GM21528 (cell line): ENCODE measurements around the gene HES5.

ENCODE experiments used
- ATAC-seq: cut with Tn5 transposase; IDR thresholded peaks from one replicate; pipeline ENCODE4 v1.9.1; 2021; ENCODE audit warnings: mild to moderate bottlenecking, moderate library complexity; ENCODE audit not compliant: unreplicated experiment, low FRiP score

The HES5 gene

GRCh38 chr1:2486558-2486957, 43.5 kb downstream of the HES5 start:
- no peak for ATAC-seq

- no peak for ATAC-seq
Measured at GRCh38 chr1:2486041-2486440, 44.0 kb downstream of the HES5 start.

GRCh38 chr1:2483970-2484369, 46.1 kb downstream of the HES5 start:
- no peak for ATAC-seq

GRCh38 chr1:2483026-2483425, 47.0 kb downstream of the HES5 start:
- ATAC-seq: no peak

- no peak for ATAC-seq
Measured at GRCh38 chr1:2482588-2482987, 47.5 kb downstream of the HES5 start.

GRCh38 chr1:2481885-2482284, 48.2 kb downstream of the HES5 start:
- ATAC-seq: no peak

GRCh38 chr1:2480986-2481364, 49.1 kb downstream of the HES5 start:
- ATAC-seq: no peak

- no peak for ATAC-seq
Measured at GRCh38 chr1:2480236-2480985, 49.7 kb downstream of the HES5 start.

GRCh38 chr1:2479618-2480017, 50.4 kb downstream of the HES5 start:
- no peak for ATAC-seq

GRCh38 chr1:2479186-2479585, 50.9 kb downstream of the HES5 start:
- no peak for ATAC-seq
